HEK293 (cell line): ENCODE measurements around the gene DLG2.

Source experiments
- CTCF ChIA-PET: fragments of 350-600 bp; formaldehyde crosslinking; extraction: SDS; loops from one replicate; lab custom pipeline; 2021; ENCODE audit warnings: antibody characterized with exemption; lab: Yijun Ruan, JAX
- POLR2A ChIA-PET: fragments of 300-600 bp; formaldehyde crosslinking; extraction: SDS; loops from one replicate; lab custom pipeline; 2020; ENCODE audit warnings: antibody characterized with exemption, inconsistent platforms; lab: Yijun Ruan, JAX
- H3K27ac ChIP-seq: fragments of 200-500 bp; sonication (Bioruptor generic); 2 replicates; pipeline ENCODE4 v1.5.1; 2014; ENCODE audit warnings: low read depth, low read length, control low read depth, inconsistent platforms; ENCODE audit errors: extremely low read depth
- H3K36me3 ChIP-seq, 2 experiments: fragments of 200-500 bp in 1 of 2; sonication (Bioruptor generic) in 1 of 2; 1 replicate in 1 of 2; 2 replicates in 1 of 2; pipeline ENCODE4 v1.5.1; 2014 to 2017; ENCODE audit warnings: inconsistent platforms in 2 of 2, low read length in 2 of 2; ENCODE audit not compliant: control insufficient read depth in 2 of 2, insufficient read depth in 1 of 2
- H3K4me1 ChIP-seq: fragments of 200-500 bp; sonication (Bioruptor generic); 2 replicates; pipeline ENCODE4 v1.5.1; 2014; ENCODE audit warnings: mild to moderate bottlenecking, low read length, inconsistent platforms; ENCODE audit not compliant: control insufficient read depth, insufficient read depth
- H3K4me3 ChIP-seq: 2 replicates; pipeline ENCODE4 v1.5.1; 2011; ENCODE audit warnings: low read depth, mild to moderate bottlenecking, control low read depth, low read length, moderate library complexity
- H3K9me3 ChIP-seq: fragments of 200-500 bp; sonication (Bioruptor generic); 2 replicates; pipeline ENCODE4 v1.5.1; 2014; ENCODE audit warnings: low read depth, low read length, inconsistent platforms; ENCODE audit not compliant: control insufficient read depth, insufficient read depth
- BCL6B ChIP-seq: fragments of 450-650 bp; formaldehyde crosslinking; IDR thresholded peaks from 2 replicates; pipeline ENCODE4 v1.5.1; 2017; ENCODE audit warnings: missing biosample characterization, missing genetic modification characterization
- GLIS2 ChIP-seq: fragments of 450-650 bp; formaldehyde crosslinking; IDR thresholded peaks from 2 replicates; pipeline ENCODE4 v1.5.1; 2016; ENCODE audit warnings: missing biosample characterization, missing genetic modification characterization
- KLF10 ChIP-seq: fragments of 450-650 bp; IDR thresholded peaks from 2 replicates; pipeline ENCODE4 v1.5.1; 2018; ENCODE audit warnings: missing biosample characterization, mild to moderate bottlenecking, missing genetic modification characterization
- KLF8 ChIP-seq: fragments of 450-650 bp; formaldehyde crosslinking; IDR thresholded peaks from 2 replicates; pipeline ENCODE4 v1.5.1; 2016; ENCODE audit warnings: missing biosample characterization, missing genetic modification characterization
- PBX3 ChIP-seq: sonication (generic); formaldehyde crosslinking; IDR thresholded peaks from 2 replicates; pipeline ENCODE4 v1.8.1; 2022; ENCODE audit warnings: mild to moderate bottlenecking, moderate library complexity, missing genetic modification reagents
- PRDM10 ChIP-seq: fragments of 450-650 bp; formaldehyde crosslinking; IDR thresholded peaks from 2 replicates; pipeline ENCODE4 v1.5.1; 2016; ENCODE audit warnings: missing biosample characterization, missing genetic modification characterization
- SCRT1 ChIP-seq: fragments of 450-650 bp; formaldehyde crosslinking; IDR thresholded peaks from 2 replicates; pipeline ENCODE4 v1.5.1; 2016; ENCODE audit warnings: missing biosample characterization, missing genetic modification characterization, borderline replicate concordance
- TRIM28 ChIP-seq: IDR thresholded peaks from 2 replicates; pipeline ENCODE4 v1.6.1; 2011; ENCODE audit warnings: low read length, control low read depth, borderline replicate concordance
- ZBTB21 ChIP-seq: fragments of 450-650 bp; formaldehyde crosslinking; IDR thresholded peaks from 2 replicates; pipeline ENCODE4 v1.5.1; 2017; ENCODE audit warnings: missing biosample characterization, missing genetic modification characterization
- ZBTB48 ChIP-seq: fragments of 450-650 bp; formaldehyde crosslinking; IDR thresholded peaks from 2 replicates; pipeline ENCODE4 v1.5.1; 2016; ENCODE audit warnings: missing biosample characterization, missing genetic modification characterization
- ZFHX2 ChIP-seq: fragments of 450-650 bp; formaldehyde crosslinking; conservative IDR thresholded peaks from 2 replicates; pipeline ENCODE4 v1.5.1; 2016; ENCODE audit warnings: missing biosample characterization, missing genetic modification characterization
- ZFP3 ChIP-seq: fragments of 450-650 bp; formaldehyde crosslinking; IDR thresholded peaks from 2 replicates; pipeline ENCODE4 v1.5.1; 2016; ENCODE audit warnings: low read depth, missing biosample characterization, missing genetic modification characterization
- ZNF223 ChIP-seq: fragments of 450-650 bp; formaldehyde crosslinking; IDR thresholded peaks from 2 replicates; pipeline ENCODE4 v1.5.1; 2016; ENCODE audit warnings: missing biosample characterization, missing genetic modification characterization
- ZNF350 ChIP-seq: fragments of 450-650 bp; formaldehyde crosslinking; IDR thresholded peaks from 2 replicates; pipeline ENCODE4 v1.5.0; 2017; ENCODE audit warnings: missing biosample characterization, mild to moderate bottlenecking, missing genetic modification characterization
- ZNF366 ChIP-seq: fragments of 450-650 bp; formaldehyde crosslinking; conservative IDR thresholded peaks from 2 replicates; pipeline ENCODE4 v1.5.1; 2016; ENCODE audit warnings: missing biosample characterization, missing genetic modification characterization
- ZNF610 ChIP-seq: fragments of 450-650 bp; formaldehyde crosslinking; IDR thresholded peaks from 2 replicates; pipeline ENCODE4 v1.5.1; 2016; ENCODE audit warnings: missing biosample characterization, missing genetic modification characterization, borderline replicate concordance
- ZNF623 ChIP-seq: fragments of 450-650 bp; formaldehyde crosslinking; IDR thresholded peaks from 2 replicates; pipeline ENCODE4 v1.5.1; 2016; ENCODE audit warnings: missing biosample characterization, missing genetic modification characterization
- ZNF626 ChIP-seq: fragments of 450-650 bp; sonication (Bioruptor Pico); formaldehyde crosslinking; IDR thresholded peaks from 2 replicates; pipeline ENCODE4 v1.5.1; 2018; ENCODE audit warnings: missing biosample characterization, missing genetic modification characterization, inconsistent platforms
- ZNF664 ChIP-seq: fragments of 450-650 bp; formaldehyde crosslinking; IDR thresholded peaks from 2 replicates; pipeline ENCODE4 v1.5.1; 2016; ENCODE audit warnings: missing biosample characterization, missing genetic modification characterization
- ZNF701 ChIP-seq: fragments of 450-650 bp; formaldehyde crosslinking; IDR thresholded peaks from 2 replicates; pipeline ENCODE4 v1.5.1; 2016; ENCODE audit warnings: missing biosample characterization, missing genetic modification characterization
- ZNF837 ChIP-seq: fragments of 450-650 bp; formaldehyde crosslinking; IDR thresholded peaks from 2 replicates; pipeline ENCODE4 v1.5.1; 2016; ENCODE audit warnings: missing biosample characterization, missing genetic modification characterization
- ZSCAN18 ChIP-seq: fragments of 450-650 bp; formaldehyde crosslinking; IDR thresholded peaks from 2 replicates; pipeline ENCODE4 v1.5.1; 2016; ENCODE audit warnings: missing biosample characterization, missing genetic modification characterization
- ZSCAN23 ChIP-seq: fragments of 450-650 bp; formaldehyde crosslinking; IDR thresholded peaks from 2 replicates; pipeline ENCODE4 v1.5.1; 2016; ENCODE audit warnings: missing biosample characterization, missing genetic modification characterization

Gene DLG2

GRCh38 chr11:84497181-84497580 lies 1130.0 kb downstream of the DLG2 start:
- Histone ChIP-seq H3K4me1 (no peaks in the 10 kb centered on the region), H3K4me3 (no peak overlapping the region)
- no peak for TF ChIP-seq GLIS2
- TF ChIP-seq ZBTB21 = no peak
- no peak for TF ChIP-seq ZFHX2 (tag by site-specific recombination)
- no peak for TF ChIP-seq BCL6B (tag by site-specific recombination)
- TF ChIP-seq ZNF223 (tag by site-specific recombination) = no peak
- no peak for TF ChIP-seq SCRT1 (tag by site-specific recombination)
- no peak for TF ChIP-seq ZSCAN23 (tag by site-specific recombination)
- TF ChIP-seq ZNF610 (tag by site-specific recombination) = no peak
- TF ChIP-seq ZNF623 = no peak
- no peak for TF ChIP-seq ZBTB48
- no peak for TF ChIP-seq PRDM10
- TF ChIP-seq KLF8 (tag by site-specific recombination) = no peak
- TF ChIP-seq ZSCAN18 (tag by site-specific recombination) = no peak
- no peak for TF ChIP-seq ZNF664 (tag by site-specific recombination)
- no peak for TF ChIP-seq ZNF626 (tag by site-specific recombination)
- no peak for TF ChIP-seq TRIM28
- TF ChIP-seq ZNF701 (tag by site-specific recombination) = no peak
- no peak for TF ChIP-seq ZNF837
- TF ChIP-seq, all 188 proteins: peak for 0
- ChIA-PET POLR2A (no interaction called here), CTCF (interaction anchor here (0.7 kb wide), 1 partner anchor 790 kb away, joined by 3 read pairs; no protein-coding TSS in a partner anchor)
- H3K36me3 ChIP-seq = no peaks in the 10 kb centered on the region
- H3K27ac ChIP-seq = no peak overlapping the region
- H3K9me3 ChIP-seq = no peaks in the 10 kb centered on the region

GRCh38 chr11:84496122-84496521 lies 1131.0 kb downstream of the DLG2 start:
- Histone ChIP-seq H3K27ac (no peak overlapping the region), H3K9me3 (no peaks in the 10 kb centered on the region)
- CTCF ChIA-PET = interaction anchor here (0.6 kb wide), 1 partner anchor 116 kb away, joined by 4 read pairs; no protein-coding TSS in a partner anchor
- no peak for TF ChIP-seq KLF10 (tag by site-specific recombination)
- TF ChIP-seq ZNF350 (tag by site-specific recombination) = no peak
- TF ChIP-seq ZNF366 (tag by site-specific recombination) = no peak
- TF ChIP-seq ZFP3 (tag by site-specific recombination) = no peak
- TF ChIP-seq PBX3 = no peak
- TF ChIP-seq, all 188 proteins: peak for 0
- Histone ChIP-seq H3K36me3 (no peaks in the 10 kb centered on the region), H3K4me3 (no peak overlapping the region), H3K4me1 (no peaks in the 10 kb centered on the region)
- POLR2A ChIA-PET = no interaction called here
